Mesothelial cell of epicardium (in vitro differentiated cells): ENCODE results near the gene CTNNA2. TPM values are rescaled to one million over a fixed set of nuclear protein-coding genes. Genes with fewer than 3 reads are reported as not detected.

Experiments used
- DNase-seq, 2 experiments: peaks; one replicate each; pipeline ENCODE4 v3.0.0; 2021; ENCODE audit warnings: low spot score in 2 of 2; ENCODE audit not compliant: unreplicated experiment in 2 of 2
- H3K27ac Mint-ChIP-seq: 2 replicates; pipeline ENCODE4 v1.8.0; 2021; ENCODE audit warnings: mixed read lengths
- H3K27me3 Mint-ChIP-seq: 2 replicates; pipeline ENCODE4 v1.8.0; 2021; ENCODE audit warnings: low read depth, mixed read lengths
- H3K36me3 Mint-ChIP-seq: 2 replicates; pipeline ENCODE4 v1.8.0; 2021; ENCODE audit warnings: mixed read lengths
- H3K4me1 Mint-ChIP-seq: 2 replicates; pipeline ENCODE4 v1.8.0; 2021; ENCODE audit warnings: mixed read lengths
- H3K4me3 Mint-ChIP-seq: 2 replicates; pipeline ENCODE4 v1.8.0; 2021; ENCODE audit warnings: mild to moderate bottlenecking, moderate library complexity, mixed read lengths
- H3K9me3 Mint-ChIP-seq: 2 replicates; pipeline ENCODE4 v1.8.0; 2021; ENCODE audit warnings: mixed read lengths
- total RNA-seq: library from RNA; stranded (reverse); gene quantifications from 3 replicates; pipeline ENCODE4 v1.2.1, GENCODE V29; 2021
- TF ChIP-seq, protein P1 (sequence below): fragments of 200-600 bp; sonication (generic); IDR thresholded peaks from one replicate; pipeline ENCODE4 v1.5.0; 2021; ENCODE audit warnings: antibody characterized with exemption; ENCODE audit not compliant: unreplicated experiment

CTNNA2 gene
- total RNA-seq, 1 donor from 2014 or later: 4.9 TPM

DNA sequence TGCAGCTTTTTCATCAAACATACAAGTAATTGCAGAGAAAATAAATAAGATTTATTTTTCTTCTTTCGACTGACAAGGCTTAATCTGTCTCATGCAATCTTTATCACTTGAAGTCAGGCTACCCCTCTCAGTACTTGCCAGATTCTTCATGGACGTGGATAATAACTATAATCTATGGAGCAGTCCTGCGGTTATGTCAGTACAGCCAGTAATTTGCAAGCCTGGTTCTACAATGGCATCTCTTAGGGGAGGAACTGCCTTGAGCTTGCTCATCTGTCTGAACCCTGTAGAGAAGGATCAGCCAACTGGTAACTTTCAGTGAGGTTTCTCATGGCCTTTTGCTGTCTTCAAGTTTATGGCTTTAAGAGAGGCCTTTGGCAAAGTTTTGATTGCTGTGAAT lies 827.2 kb downstream of the CTNNA2 start:
- TF ChIP-seq, protein P1, sequence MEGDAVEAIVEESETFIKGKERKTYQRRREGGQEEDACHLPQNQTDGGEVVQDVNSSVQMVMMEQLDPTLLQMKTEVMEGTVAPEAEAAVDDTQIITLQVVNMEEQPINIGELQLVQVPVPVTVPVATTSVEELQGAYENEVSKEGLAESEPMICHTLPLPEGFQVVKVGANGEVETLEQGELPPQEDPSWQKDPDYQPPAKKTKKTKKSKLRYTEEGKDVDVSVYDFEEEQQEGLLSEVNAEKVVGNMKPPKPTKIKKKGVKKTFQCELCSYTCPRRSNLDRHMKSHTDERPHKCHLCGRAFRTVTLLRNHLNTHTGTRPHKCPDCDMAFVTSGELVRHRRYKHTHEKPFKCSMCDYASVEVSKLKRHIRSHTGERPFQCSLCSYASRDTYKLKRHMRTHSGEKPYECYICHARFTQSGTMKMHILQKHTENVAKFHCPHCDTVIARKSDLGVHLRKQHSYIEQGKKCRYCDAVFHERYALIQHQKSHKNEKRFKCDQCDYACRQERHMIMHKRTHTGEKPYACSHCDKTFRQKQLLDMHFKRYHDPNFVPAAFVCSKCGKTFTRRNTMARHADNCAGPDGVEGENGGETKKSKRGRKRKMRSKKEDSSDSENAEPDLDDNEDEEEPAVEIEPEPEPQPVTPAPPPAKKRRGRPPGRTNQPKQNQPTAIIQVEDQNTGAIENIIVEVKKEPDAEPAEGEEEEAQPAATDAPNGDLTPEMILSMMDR: no peak
- peaks cover 5% of the 10 kb centered on the region for H3K27me3 Mint-ChIP-seq
- peaks cover 3% of the 10 kb centered on the region for H3K4me1 Mint-ChIP-seq
- H3K36me3 Mint-ChIP-seq: no peaks in the 10 kb centered on the region
- no peak overlapping the region for H3K27ac Mint-ChIP-seq
- H3K9me3 Mint-ChIP-seq: peaks cover 9% of the 10 kb centered on the region
- DNase-seq: no peak
- H3K4me3 Mint-ChIP-seq: no peak overlapping the region

DNA sequence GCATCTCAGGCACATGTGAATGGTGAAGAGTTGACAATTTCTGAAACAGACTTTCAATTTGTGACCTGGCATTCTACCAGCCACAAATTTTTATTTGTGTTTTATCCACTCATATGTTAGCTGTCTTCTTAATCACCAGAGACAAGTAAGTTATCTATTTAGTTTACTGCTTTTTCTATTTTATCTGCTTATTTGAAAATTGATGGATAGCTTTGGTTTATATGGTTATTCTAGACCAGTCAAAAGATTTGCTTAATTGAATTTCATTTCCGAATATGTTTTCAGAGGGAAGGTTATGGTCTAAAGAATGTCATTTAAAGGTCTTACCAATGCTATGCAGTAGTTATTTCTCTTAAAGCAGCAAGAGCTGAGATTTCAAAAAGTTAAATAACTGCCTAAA lies 835.2 kb downstream of the CTNNA2 start:
- no peak overlapping the region for H3K27ac Mint-ChIP-seq
- peaks cover 9% of the 10 kb centered on the region for H3K27me3 Mint-ChIP-seq
- no peaks in the 10 kb centered on the region for H3K4me1 Mint-ChIP-seq
- H3K36me3 Mint-ChIP-seq: no peaks in the 10 kb centered on the region
- H3K4me3 Mint-ChIP-seq: no peak overlapping the region
- TF ChIP-seq, protein P1: no peak
- DNase-seq: no peak
- peaks cover 10% of the 10 kb centered on the region for H3K9me3 Mint-ChIP-seq

- peaks cover 7% of the 10 kb centered on the region for H3K27me3 Mint-ChIP-seq
- no peak overlapping the region for H3K27ac Mint-ChIP-seq
- no peaks in the 10 kb centered on the region for H3K36me3 Mint-ChIP-seq
- no peak for DNase-seq
- TF ChIP-seq, protein P1: no peak
- H3K4me1 Mint-ChIP-seq: peaks cover 5% of the 10 kb centered on the region
- H3K9me3 Mint-ChIP-seq: peaks cover 10% of the 10 kb centered on the region
- H3K4me3 Mint-ChIP-seq: no peak overlapping the region
Observed at GRCh38 chr2:80348953-80349352, 836.1 kb downstream of the CTNNA2 start.

GRCh38 chr2:80351231-80351630 lies 838.4 kb downstream of the CTNNA2 start:
- Mint-ChIP-seq H3K27me3 (peaks cover 4% of the 10 kb centered on the region), H3K27ac (no peak overlapping the region), H3K4me3 (no peak overlapping the region), H3K9me3 (peaks cover 3% of the 10 kb centered on the region), H3K36me3 (no peaks in the 10 kb centered on the region), H3K4me1 (peaks cover 11% of the 10 kb centered on the region)
- DNase-seq: no peak
- TF ChIP-seq, protein P1: no peak

DNA sequence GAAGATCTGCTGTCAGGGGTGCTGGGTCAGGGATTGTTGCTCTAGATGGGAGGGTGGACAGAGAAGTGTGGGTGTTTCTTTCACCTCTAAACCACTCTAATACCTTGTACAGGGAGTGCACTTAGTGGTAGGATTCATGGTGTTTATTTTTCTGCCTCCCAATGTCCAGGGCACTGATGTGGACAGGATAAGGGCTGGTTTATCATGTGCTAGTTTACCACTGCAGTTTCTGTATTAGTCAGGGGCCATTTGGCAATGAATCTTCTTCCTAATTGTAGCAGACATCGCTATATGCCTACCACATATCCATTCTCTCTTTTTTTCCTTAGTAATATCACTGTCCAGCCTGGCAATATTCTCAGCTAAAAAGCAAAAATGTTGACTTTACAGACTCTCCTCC lies 842.0 kb downstream of the CTNNA2 start:
- no peak overlapping the region for H3K27ac Mint-ChIP-seq
- H3K4me3 Mint-ChIP-seq: no peak overlapping the region
- no peak for DNase-seq
- H3K4me1 Mint-ChIP-seq: peaks cover 11% of the 10 kb centered on the region
- no peaks in the 10 kb centered on the region for H3K27me3 Mint-ChIP-seq
- H3K9me3 Mint-ChIP-seq: no peaks in the 10 kb centered on the region
- TF ChIP-seq, protein P1: no peak
- H3K36me3 Mint-ChIP-seq: no peaks in the 10 kb centered on the region

DNA sequence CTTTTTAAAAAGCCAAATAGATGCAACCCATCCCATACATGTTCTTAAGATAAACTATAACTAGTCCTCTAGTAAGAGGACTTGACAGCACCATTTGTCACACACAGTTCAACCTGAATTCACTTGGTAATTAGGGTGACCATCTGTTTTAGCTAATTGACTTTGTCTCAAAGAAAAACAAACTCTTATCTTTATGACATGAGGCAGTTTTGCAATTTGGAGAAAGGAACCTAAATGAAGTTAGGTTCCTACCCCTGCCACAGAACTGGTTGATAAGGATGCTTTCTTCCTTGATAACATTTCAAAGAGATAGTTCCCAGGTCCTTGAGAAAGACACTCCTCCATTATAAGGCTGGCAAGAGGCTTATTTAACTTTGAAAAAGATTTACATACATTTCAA lies 849.1 kb downstream of the CTNNA2 start:
- Mint-ChIP-seq H3K4me1 (peaks cover 40% of the 10 kb centered on the region), H3K27ac (peak overlapping the region; percentile 47), H3K9me3 (no peaks in the 10 kb centered on the region), H3K27me3 (no peaks in the 10 kb centered on the region), H3K36me3 (no peaks in the 10 kb centered on the region), H3K4me3 (no peak overlapping the region)
- no peak for DNase-seq
- TF ChIP-seq, protein P1: no peak
